GM19025 (cell line): ENCODE measurements around the gene HLA-DPA1.

Experiments
- ATAC-seq: cut with Tn5 transposase; IDR thresholded peaks from one replicate; pipeline ENCODE4 v1.9.1; 2021; ENCODE audit warnings: mild to moderate bottlenecking, low read depth, moderate library complexity; ENCODE audit not compliant: unreplicated experiment

HLA-DPA1 gene

DNA sequence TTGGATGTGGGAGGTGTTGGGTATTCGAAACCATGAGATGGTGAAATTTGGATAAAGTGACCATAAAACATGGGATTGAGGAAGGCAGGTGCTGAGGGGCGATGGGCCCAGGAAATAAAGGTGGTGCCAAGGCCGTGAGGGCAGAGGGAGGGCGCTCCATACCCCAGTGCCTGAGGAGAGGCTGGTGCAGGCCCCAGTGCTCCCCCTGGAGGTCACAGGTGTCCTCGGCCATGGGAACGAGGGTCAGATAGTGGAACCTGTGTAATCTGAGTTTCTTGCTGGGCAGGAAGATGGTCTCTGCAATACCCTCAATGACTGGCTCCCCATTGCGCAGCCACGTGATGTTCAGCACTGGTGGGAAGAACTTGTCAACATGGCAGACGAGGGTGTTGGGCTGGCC is 18.5 kb upstream of the HLA-DPA1 start:
- no peak for ATAC-seq

DNA sequence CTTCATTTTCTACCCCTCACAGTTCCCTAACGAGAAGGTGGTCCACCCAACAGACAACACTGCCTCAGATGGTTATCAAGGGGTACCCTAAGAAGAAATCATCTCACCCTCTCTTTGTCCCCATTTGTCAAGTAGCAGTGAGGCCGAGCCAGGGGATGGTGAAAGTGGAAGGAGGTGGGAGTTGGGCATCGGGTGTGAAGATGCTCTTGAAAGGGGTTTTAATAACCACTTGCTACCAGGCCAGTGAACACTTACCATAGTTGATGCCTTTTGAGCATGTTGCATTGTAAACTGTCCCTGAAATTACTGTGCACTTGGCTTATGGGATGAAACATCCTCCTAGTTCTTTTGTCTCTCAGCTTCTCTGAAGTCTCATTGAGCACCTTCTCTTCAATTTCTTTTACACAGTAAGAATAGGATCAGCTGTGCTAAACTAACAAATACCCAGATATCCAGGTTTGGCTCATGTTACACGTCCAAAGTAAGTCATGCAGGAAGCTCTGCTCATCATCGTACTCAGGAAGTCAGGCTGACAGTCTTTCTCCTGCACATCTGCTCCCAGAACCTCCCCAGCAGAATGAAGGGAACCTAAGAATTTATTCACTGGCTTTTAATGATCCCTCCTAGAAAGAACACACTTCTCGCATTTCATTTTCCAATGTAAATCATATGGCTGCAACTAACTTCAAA is 15.6 kb upstream of the HLA-DPA1 start:
- no peak for ATAC-seq

DNA sequence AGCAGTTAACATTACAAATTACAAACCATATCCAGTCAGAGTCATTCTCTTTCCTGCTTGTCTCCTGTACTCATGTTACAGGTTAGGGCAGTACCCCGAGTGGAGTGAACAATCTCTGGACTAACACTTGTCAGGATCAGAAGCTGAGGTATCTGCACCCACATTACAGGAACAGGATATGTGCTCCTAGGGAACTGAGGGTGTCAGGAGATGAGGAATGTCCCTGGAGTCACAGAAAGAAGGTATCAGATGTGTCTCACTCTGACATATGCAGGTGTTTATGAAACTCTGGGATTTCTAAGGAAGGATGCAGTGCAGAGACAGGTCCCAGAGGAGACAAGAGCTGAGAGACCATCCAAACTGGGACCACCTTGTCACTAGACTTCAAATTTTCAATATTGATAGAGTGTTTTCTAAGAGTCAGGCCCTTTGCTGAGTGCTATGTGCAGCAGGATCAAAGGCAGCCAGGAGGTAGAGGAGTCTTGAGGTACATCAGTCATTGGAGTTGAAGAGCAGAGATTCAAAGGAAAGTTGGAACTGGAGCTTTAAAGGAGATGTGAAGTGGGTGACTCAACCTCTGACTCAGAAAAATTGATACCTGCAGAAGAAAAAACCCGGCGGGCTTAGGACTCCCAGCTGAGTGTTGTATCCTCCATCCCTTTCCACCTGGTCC is 14.9 kb upstream of the HLA-DPA1 start:
- no peak for ATAC-seq

DNA sequence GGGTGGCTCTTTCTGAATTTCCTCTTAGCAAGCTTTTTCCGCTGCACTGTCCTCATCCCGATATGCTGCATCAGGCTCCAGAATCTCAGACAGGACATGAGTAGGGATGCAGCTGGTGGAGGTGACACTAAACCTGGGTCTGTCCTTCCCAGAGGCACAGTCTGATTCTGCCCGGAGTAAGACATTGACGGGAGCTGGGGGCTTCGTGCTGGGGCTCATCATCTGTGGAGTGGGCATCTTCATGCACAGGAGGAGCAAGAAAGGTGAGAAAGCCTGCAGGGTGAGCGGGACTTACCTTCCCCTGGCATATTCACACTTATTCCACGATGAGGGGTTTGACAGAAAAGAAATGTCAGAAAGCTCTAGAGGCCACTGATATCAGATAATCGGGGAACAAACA is 12.2 kb upstream of the HLA-DPA1 start:
- no peak for ATAC-seq

DNA sequence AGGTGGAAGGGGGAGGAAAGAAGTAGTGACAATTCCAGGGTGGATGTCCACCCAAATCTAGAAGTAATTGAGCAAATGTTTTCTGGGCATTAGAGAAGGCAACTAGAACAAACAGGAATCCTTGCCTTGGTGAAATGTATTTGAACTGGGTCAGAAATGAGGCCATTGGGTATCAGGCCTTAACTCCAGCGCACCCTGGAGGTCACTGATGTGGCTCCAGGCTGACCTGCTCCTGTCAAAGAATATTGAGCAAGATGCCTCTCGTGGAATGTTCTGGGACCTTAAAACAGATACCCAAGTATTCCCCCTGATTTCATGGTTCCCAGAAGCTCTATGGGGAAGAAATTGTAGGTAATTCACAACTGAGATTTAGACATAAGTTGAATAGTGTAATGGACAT is 9.3 kb upstream of the HLA-DPA1 start:
- no peak for ATAC-seq

DNA sequence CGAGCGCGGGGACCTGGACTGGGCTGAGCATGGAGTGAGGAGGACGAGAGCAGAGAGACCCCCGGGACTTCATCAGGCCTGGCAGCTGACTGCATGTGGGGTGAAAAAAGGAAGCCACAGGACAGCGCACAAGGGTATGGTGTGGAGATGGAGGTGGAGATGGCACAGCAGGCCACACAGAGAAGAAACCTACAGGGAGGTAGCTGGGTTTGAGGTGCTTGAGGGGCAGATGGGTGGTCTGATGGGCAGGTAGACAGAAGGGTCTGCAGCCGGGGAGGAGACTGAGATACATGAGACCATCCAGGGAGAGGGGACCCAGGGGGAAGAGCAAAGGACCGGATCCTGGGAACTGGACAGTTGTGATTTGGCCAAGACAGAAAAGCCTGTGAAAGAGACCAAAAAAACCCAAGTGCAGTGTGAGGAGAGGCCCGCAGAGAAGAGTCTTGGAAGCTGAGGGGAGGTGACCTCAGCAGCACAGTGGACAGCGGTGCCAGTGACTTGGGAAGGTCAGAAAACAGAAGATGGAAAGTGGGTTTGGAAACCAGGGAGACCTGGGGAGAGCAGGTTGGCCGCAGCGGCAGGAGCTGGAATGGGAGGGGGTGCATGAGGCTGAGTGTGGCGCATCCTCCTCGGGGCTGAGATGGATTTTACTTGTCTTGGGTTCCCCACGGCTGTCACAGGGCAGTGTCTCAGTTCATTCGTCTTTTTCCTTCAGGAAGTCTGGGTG is 7.8 kb upstream of the HLA-DPA1 start:
- ATAC-seq, result no peak

DNA sequence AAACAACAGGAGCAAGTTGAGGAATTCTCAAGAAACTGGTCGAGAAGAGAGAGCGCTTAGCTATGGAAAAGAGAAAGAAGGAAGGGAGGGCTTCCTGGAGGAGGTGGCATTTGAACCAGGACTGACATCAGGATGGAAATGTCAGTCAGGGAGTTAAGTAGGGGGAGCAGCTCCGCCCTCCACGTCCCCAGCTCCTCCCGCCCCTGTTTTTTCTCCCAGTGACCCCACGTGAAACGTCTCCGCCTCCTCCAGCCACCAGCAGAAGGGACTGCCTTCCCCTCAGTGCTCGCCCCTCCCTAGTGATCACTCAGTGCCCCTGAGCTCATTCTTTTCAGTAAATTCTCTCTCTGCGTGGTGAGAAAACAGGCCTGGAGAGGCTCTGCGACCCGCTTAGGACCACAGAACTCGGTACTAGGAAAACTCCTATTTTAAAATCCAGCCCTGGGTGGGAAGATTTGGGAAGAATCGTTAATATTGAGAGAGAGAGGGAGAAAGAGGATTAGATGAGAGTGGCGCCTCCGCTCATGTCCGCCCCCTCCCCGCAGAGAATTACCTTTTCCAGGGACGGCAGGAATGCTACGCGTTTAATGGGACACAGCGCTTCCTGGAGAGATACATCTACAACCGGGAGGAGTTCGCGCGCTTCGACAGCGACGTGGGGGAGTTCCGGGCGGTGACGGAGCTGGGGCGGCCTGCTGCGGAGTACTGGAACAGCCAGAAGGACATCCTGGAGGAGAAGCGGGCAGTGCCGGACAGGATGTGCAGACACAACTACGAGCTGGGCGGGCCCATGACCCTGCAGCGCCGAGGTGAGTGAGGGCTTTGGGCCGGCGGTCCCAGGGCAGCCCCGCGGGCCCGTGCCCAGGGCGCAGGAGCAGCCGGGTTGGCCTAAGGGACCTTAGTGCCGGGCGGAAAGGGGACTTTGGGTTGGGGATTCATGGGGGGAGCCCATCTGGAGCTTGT is 7.0 kb upstream of the HLA-DPA1 start:
- no peak for ATAC-seq

DNA sequence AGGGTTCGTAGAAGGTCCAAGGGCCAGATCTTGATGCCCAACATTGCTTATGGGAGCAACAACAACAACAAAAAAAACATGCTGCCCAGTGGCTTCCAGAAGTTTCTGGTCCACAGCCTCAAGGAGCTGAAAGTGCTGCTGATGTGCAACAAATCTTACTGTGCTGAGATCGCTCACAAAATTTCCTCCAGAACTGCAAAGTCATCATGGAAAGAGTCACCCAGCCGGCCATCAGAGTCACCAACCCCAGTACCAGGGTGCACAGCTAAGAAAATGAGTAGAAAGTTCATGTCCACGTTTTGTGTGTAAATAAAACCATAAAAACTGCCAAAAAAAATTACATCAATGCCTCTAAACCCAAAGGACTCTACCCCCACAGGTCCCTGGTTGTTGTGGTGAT is 6.1 kb upstream of the HLA-DPA1 start:
- ATAC-seq, result no peak

DNA sequence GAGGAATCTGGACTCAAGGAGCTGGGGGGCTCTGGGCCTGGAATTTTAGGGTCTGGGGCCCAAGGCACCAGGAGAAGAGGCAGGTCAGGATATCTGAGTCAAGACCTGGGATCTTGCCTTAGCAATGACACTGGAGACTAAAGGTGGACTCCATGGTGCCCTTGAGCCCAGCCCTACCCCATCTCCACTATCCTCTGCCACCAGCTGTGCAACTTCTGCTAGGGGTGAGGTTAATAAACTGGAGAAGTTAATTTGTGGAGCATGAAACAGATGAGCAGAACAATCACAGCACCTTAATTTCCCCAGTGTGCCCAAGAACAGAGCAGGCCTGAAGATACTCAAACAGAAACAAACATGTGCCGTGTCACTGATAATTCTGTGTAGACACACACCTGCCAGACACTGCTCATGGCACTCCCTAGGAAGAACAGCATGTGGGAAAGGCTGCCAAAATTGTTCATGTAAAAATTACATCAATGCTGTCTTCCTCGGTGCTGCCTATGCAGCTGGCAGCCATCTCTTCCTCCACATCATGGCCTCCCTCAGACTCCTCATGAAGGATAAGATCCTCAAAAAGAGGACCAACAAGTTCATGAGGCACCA is 5.6 kb upstream of the HLA-DPA1 start:
- no peak for ATAC-seq

DNA sequence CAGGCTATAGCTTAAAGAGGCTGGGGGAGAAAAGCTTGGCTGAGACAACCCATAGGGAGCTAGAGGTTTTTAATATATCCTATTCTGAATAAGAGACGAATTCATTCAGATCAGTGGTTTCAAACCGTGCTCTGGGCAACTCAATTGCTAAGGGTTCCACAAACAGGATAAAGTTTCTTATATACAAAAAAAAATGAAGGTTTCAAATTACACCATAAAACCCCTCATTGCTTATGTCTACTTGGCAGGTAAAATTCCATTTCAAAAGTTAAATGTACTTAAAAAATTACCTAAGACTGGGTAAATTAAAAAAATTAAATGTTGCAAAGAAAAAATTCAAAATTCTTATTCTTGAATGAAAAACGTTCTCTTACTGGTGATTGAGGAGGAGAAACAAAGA is 5.0 kb upstream of the HLA-DPA1 start:
- no peak for ATAC-seq

DNA sequence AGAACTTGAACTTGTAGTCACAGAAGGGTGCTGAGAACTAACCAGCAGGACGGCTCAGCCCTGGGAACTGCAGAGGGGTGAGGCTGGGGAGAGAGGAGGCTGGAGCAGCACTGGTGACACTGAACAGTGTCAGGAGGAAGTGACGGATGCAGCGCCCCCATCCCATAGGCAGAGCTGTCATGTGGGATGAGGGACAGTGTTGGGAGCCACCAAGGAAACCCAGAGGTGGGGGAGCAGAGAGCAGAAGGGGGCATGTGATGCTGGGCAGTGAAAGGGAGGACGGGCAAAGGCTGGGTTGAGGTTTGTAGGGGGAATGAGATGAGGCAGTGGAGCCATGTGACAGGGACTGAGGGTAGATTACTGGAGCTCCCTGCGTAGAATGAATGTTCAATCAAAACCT is 4.5 kb upstream of the HLA-DPA1 start:
- no peak for ATAC-seq

DNA sequence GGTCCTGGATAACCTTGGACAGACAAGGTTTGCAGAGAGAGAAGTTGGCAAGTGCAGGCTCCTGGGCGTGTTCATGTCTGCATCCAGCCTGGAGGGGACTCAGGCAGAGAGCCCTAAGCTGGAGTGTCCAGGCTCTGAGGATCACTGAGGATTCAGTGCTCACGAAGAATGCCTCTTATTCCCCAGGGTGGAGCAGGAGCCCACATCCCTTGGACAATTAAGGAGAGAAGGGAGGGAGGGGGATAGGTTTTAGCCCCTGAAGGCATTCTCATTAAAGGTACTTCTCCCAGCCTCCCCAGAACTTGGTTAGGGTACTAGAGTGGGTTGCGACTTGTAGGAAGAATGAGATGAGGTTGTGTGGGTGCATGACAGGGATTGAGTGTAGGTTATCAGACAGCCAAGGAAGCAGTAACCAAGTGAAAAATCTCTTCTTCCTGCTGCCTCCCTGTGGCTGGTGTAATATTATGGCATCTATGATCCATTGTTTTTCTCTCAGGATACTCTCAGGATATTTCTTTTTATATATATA is 3.0 kb upstream of the HLA-DPA1 start:
- ATAC-seq, result no peak

DNA sequence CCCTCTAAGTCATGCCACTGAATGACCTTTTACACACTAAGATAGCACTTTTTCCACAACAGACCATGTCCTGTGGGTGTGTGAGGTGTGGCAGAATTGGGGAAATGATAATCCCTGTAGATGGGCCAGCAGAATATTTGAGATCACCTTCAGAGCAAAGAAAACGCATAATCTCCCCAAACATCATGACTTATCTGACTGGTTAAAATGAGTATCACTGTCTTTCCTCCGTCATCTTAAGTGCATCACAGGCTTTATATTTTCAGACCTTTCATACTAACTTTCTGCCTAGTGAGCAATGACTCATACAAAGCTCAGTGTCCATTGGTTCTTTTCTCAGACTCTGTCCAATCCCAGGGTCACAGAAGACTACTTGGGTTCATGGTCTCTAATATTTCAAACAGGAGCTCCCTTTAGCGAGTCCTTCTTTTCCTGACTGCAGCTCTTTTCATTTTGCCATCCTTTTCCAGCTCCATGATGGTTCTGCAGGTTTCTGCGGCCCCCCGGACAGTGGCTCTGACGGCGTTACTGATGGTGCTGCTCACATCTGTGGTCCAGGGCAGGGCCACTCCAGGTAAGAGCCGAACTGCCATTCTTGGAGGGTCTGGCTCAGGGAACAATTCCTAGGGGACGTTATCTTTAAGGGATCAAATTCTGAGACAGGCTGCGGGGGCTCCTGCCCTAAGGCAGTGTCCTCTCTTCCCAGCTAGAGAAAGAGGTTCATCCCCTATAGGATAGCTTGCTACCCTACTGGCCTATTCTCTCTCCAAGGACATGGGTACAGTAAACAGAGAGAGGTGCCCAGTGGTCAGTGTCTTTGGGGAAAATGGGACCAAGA is 2.3 kb upstream of the HLA-DPA1 start, which contains the start of gene HLA-DPB1:
TSS of gene HLA-DPB1 (plus strand) at position 423 of the 838 bp plus-strand sequence. CDS start at position 475, 52 bp downstream.
- ATAC-seq, result peak; percentile 68

DNA sequence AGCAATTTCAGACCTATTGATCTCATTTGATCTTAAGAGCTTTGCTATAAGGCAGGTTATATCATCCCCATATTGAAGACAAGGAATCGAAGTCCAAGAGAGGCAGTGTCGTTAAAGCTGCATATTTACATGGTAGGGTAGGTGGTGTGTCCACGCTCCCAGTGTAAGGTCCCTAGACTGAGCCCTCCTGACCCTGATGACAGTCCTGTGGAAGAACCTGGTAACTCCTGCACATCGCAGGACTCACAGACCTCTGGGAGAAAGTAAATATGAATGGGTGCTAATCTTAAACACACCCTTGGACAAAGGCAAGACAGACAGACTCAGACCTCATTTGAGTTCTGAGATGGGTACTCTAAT is 1.7 kb upstream of the HLA-DPA1 start:
- ATAC-seq, result no peak

DNA sequence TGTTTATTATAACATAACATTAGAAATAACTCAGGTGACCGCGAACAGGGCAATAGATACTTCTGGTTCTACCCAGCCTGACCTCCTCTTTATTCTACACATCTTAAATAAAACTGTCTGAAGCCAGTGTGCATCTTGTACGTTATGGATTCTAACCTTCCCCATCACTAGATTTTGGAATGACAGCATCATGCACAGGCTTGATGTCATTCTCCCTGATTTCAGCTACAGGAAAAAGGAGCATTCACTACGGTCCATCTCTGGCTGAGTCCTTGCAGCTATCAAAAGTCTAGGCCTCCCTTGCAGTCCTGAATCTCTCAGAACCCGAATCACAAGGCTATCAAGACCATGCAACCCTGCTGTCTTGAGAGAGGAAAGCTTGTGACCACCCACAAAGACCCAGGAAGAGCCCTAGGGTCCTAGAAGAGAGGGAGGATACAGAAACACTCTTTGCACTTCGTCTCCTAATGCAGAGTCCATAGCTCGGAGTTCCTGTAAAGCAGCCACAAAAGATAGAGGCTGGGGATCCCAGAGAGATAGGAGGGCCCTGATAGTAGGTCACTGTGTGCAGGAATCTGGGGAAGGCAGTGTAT is 845 bp downstream of the HLA-DPA1 start:
- no peak for ATAC-seq

DNA sequence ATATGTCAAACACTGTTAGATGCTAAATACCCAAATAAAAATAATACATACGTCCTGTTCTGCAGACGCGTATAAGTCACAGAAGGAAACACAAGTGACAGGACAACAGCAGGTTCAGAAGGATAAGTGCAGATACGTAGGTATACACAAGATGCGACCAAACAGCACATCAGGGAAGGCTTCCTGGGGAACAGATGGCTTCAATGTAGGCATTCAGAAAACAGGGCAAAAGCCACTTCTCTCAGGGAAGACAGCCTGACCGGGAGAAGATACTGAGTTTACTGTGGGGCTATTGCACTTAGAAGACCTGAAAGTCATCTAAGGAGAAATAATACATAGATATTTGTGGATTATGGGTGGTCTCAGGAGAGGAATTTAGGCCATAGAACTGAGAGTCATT is 1.9 kb downstream of the HLA-DPA1 start:
- ATAC-seq, result no peak

DNA sequence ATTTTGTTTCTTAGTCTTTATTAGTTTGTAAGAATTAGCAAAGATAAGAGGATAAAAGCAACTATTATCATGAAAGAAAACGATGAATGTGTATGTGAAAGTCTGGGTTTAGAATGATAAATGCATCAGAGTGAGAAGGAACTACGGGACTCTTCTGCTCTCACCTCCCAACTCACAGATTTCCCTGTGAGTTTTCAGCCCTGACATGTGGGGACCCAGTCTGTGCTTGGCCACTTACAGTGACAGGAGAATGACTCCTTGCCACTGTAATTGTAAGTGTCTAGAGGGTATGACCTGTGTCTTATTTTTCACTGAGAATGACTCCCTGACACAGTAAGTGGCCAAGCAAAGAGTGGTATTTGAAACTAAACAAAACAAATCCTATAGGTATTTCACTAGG is 2.5 kb downstream of the HLA-DPA1 start:
- ATAC-seq, result no peak

DNA sequence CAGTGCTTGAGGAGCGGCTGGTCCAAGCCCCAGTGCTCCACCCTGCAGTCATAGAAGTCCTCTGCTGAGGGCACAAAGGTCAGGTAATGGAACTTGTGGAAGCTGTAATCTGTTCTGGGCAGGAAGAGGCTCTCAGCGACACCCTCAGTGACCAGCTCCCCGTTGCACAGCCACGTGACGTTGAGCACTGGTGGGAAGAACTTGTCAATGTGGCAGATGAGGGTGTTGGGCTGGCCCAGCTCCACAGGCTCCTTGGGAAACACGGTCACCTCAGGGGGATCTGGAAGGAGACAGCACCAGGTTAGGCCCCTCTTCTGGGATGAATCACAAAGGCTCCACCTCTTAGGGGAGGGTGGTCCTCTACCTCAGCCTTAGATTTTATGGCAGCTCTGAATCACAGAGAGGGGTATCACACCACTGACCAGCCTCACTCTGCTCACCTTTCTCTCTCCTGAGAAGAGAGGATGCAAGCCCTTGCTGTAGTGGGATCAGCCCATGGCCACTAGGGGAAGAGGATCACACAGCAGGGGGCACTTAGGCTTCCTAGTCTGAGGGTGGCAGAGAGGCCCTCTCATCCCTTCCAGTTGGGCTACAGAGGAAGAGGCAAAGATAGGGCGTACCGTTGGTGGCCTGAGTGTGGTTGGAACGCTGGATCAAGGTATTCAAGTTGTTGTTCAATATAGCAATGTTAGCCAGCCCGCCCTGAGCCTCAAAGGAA is 4.3 kb downstream of the HLA-DPA1 start:
- ATAC-seq, result no peak
